Measurements from ENCODE around the gene ARHGAP45.

- TF ChIP-seq CTCF (IDR thresholded peaks at IDR 0.05; ENCODE audit: low read depth, low read length, missing input control) (no peak), TAF1 (conservative IDR thresholded peaks at IDR 0.05) (no peak), ATF3 (IDR thresholded peaks at IDR 0.05) (no peak), ZBTB33 (IDR thresholded peaks at IDR 0.05) (no peak), YY1 (IDR thresholded peaks at IDR 0.05) (no peak), REST (IDR thresholded peaks at IDR 0.05) (no peak), RAD21 (IDR thresholded peaks at IDR 0.05) (no peak), MAX (IDR thresholded peaks at IDR 0.05) (no peak), FOXA1 (IDR thresholded peaks at IDR 0.05) (no peak), JUND (IDR thresholded peaks at IDR 0.05) (no peak), NR2F2 (IDR thresholded peaks at IDR 0.05) (no peak), GABPA (IDR thresholded peaks at IDR 0.05 in 1 of 2, conservative IDR thresholded peaks at IDR 0.05 in 1 of 2) (no peak)
These were observed 4.2 kb downstream of the ARHGAP45 start for GRCh38 chr19:1070931-1071791.
